Activated CD4-positive, alpha-beta T cell treated with anti-CD3 and anti-CD28 coated beads, Interleukin-2, amount 50 U/mL, for 24 hours (primary cell): ENCODE results near the gene DNAH12.
A peak's percentile ranks its signal among the peaks of the same experiment; 100 is the strongest.

Experiments used
- DNase-seq, 2 donors: peaks; one replicate each; pipeline ENCODE4 v3.0.0-alpha.2; 2020; ENCODE audit warnings: low read depth in 1 of 2, low spot score in 1 of 2

Gene DNAH12

GRCh38 chr3:57544181-57545125 lies at the start of gene DNAH12:
DNAH12 (minus strand) TSS chr3:57544344; CDS start chr3:57542870, 1,474 bp downstream.
- no peak for DNase-seq

DNA sequence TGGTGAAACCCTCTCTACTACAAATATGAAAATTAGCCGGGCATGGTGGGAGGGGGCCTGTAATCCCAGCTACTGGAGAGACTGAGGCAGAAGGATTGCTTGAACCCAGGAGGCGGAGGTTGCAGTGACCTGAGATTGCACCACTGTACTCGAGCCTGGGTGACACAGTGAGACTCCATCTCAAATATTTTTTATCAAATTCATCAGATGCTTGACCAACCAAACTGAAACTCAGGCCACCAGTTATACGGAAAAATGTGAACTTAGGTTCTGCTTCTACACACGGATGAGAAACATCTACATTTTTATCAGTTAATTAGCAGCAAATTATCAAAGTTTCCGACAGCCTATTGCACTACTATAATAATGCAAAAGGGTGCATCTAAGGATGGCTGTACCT lies 48.2 kb upstream of the DNAH12 start:
- no peak for DNase-seq

- DNase-seq = no peak
These were observed 43.8 kb upstream of the DNAH12 start for GRCh38 chr3:57587905-57588304.

DNA sequence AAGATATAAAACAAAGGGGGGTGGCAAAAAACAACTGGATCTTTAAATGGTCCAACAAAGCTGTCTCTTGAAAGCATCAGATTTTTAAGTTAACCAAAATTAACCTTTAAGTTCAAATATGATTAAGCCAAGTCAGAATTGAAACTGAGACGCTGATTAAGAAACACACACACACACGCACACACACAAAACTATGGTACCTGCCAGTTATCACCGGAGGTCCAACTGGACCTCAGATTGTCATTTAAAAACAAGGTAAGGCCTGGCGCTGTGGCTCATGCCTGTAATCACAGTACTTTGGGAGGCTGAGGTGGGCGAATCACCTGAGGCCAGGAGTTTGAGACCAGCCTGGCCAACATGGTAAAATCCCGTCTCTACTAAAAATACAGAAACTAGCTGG lies 42.6 kb upstream of the DNAH12 start:
- no peak for DNase-seq

GRCh38 chr3:57583544-57583943 lies 39.4 kb upstream of the DNAH12 start:
- DNase-seq = no peak

GRCh38 chr3:57582474-57583168 lies 38.5 kb upstream of the DNAH12 start:
- DNase-seq = no peak

DNA sequence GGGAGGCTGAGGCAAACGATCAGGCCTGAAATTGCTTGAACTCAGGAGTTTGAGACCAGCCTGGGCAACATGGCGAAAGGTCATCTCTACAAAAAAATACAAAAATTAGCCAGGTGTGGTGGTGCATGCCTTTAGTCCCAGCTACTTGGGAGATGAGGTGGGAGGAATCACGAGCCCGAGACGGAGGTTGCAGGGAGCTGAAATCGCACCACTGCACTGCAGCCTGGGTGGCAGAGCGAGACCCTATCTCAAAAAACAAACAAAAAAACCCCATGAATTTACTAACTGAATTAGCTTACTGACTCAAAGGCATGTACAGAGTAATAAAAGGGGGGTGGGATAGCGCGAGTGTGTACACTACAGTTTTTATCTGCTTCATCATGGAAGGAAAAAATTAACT lies 33.7 kb upstream of the DNAH12 start:
- DNase-seq = no peak

- DNase-seq = no peak
These were observed 32.0 kb upstream of the DNAH12 start for GRCh38 chr3:57575966-57576626.

DNA sequence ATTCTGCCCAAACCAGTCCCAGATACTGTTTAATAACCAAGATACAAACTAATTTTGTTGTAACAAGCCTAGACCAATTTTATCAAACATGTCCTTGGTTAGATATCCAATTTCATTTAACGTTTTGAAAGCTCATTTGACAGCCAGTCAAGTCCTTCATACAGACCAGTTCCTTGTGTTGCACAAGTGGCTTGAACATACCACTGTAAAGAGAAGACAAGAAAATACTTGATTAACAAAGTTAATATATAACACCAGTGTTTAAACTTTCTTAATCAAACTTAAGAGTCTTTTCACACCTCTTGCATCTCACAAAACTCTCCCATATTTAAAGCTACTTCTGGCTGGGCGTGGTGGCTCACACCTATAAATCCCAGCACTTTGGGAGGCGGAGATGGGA lies 28.0 kb upstream of the DNAH12 start:
- no peak for DNase-seq

- DNase-seq = no peak
These were observed 26.7 kb upstream of the DNAH12 start for GRCh38 chr3:57570878-57571277.

GRCh38 chr3:57569859-57570450 lies 25.8 kb upstream of the DNAH12 start:
- no peak for DNase-seq

GRCh38 chr3:57559526-57559925 lies 15.4 kb upstream of the DNAH12 start:
- DNase-seq = no peak

DNA sequence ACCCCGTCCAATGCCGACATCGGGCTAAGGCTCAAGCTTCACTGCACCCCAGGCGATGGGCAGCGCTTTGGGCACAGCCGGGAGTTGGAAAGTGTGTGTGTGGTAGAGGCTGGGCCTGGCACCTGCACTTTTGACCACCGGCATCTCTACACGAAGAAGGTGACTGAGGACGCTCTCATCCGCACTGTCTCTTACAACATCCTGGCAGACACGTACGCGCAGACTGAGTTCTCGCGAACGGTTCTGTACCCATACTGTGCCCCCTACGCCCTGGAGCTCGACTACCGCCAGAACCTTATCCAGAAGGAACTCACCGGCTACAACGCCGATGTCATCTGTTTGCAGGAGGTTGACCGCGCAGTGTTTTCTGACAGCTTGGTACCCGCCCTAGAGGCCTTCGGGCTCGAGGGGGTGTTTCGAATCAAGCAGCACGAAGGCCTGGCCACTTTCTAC lies 13.0 kb upstream of the DNAH12 start:
- peak in 1 of 2 donors; percentile 19 for DNase-seq

DNA sequence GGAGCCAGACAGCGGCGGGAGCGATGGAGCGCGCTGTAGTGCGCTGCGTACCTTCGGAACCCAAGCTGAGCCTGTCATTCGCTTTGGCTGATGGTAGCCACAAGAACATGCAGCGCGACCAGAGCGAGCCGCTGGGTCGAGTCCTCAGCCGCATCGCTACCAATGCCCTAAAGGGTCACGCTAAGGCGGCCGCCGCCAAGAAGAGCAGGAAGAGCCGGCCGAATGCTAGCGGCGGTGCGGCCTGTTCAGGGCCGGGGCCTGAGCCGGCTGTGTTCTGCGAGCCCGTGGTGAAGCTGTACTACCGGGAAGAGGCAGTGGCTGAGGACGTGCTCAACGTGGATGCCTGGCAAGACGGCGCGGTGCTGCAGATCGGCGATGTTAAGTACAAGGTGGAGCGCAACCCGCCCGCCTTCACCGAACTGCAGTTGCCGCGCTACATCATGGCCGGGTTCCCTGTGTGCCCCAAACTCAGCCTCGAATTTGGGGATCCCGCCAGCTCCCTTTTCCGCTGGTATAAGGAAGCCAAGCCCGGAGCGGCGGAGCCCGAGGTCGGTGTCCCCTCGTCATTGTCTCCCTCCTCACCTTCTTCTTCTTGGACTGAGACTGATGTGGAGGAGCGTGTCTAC lies 12.4 kb upstream of the DNAH12 start:
- no peak for DNase-seq

GRCh38 chr3:57555738-57556458 lies 11.8 kb upstream of the DNAH12 start, which contains the start of gene PDE12:
PDE12 (plus strand) TSS chr3:57556274; CDS start chr3:57556380, 106 bp downstream.
- peak; percentile 72 to 83 for DNase-seq

- no peak for DNase-seq
These were observed 11.2 kb upstream of the DNAH12 start for GRCh38 chr3:57555306-57555705.

- no peak for DNase-seq
These were observed 2.5 kb upstream of the DNAH12 start for GRCh38 chr3:57546616-57547015.

GRCh38 chr3:57545636-57546268 lies 1.6 kb upstream of the DNAH12 start:
- DNase-seq = no peak

DNA sequence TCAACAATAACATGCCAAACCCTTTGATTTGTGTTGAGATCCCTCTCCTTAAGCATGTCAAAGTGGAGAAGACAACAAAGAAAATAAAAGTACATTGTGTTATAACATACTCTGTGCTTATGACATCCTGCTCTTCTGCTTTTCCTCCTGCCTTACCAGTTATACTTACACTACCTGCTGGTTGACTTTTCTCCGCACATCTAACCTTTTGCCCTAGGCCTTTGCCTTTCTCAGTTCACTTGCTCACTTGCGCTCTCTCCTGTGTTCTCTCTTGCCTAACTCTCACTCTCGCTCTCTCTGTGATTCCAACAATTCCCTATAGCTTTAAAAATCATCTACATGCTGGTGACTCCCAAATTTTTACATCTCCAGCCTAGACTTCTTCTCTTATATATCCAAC lies 5.7 kb downstream of the DNAH12 start:
- no peak for DNase-seq
